ENCODE data around the gene ZFAND2B. TPM values are rescaled to one million over a fixed set of nuclear protein-coding genes. Genes with fewer than 3 reads are reported as not detected.

Gene ZFAND2B
- total and polyA plus RNA-seq, 9 donors: 14.3 to 45.6 (median 32.1) TPM

DNA sequence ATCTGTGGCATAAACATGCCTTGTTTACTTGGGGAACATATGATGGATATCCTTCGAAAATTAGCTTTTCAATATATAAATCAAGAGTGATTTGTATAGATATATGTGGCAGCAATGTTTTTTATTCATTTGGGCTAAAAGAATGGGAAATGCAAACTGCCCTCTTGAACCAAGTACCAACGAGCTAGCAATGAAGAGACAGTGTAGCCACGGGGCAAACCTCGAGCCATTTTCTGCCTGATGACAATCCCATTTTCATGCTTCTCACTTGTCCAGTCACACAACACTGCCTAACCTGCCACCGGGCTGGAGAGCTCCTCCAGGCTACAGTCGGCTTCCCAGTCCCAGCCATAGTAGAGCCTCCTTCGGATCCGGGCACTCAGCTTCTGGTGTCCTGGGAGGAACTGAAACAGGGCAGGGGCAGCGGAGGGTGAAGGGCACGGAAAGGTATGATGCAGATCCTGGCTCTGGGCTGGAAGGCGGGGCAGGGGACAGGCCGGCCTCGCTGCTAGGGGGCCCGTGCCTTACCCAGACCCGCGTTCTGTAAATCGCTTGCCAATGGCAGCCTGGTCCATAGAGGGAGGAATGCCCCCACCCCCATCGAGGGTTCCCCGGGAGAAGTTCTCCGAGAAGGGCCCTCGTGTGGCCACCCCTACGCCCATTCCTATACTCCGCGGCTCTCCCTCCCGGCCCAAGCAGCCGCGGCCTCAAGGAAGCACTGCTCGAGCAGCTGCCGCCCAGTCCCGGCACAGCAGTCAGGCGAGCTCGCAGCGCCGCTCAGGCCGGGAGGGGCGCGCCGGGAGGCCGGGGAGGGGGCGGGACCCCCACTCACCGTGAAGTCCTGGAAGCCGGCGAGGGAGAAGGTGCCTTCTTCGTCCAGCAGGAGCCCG, 30.4 kb upstream of the ZFAND2B start:
- peak in 3 of 5 donors; percentile 61 to 74 (median 62) for DNase-seq
- Histone ChIP-seq H3K9me3 (no peaks in the 10 kb centered on the region), H3K27ac (peak overlapping the region; percentile 87 to 94), H3K4me1 (ENCODE audit: insufficient read depth) (peaks cover 11% of the 10 kb centered on the region), H3K27me3 (no peaks in the 10 kb centered on the region), H3K4me3 (peak overlapping the region; percentile 97), H3K36me3 (no peaks in the 10 kb centered on the region)
- WGBS, 3 donors: 3 to 4% (median 4%) methylated on average over 39 to 45 of the region's 45 CpGs
- intact Hi-C loops (cut with DNase I): loop anchor here in 2 of 4 donors (2.0 to 10.0 kb wide), 5 partner anchors 15 to 1161 kb away; partner anchors contain the start of genes ABCB6 (in 1 of the 2), ANKZF1 (in 1 of the 2), ATG9A (in 1 of the 2) and NHEJ1 (in 1 of the 2)
- TF ChIP-seq EP300 (IDR thresholded peaks at IDR 0.05) (no peak), POLR2A (IDR thresholded peaks at IDR 0.05) (no peak)
- TF ChIP-seq, protein P1, sequence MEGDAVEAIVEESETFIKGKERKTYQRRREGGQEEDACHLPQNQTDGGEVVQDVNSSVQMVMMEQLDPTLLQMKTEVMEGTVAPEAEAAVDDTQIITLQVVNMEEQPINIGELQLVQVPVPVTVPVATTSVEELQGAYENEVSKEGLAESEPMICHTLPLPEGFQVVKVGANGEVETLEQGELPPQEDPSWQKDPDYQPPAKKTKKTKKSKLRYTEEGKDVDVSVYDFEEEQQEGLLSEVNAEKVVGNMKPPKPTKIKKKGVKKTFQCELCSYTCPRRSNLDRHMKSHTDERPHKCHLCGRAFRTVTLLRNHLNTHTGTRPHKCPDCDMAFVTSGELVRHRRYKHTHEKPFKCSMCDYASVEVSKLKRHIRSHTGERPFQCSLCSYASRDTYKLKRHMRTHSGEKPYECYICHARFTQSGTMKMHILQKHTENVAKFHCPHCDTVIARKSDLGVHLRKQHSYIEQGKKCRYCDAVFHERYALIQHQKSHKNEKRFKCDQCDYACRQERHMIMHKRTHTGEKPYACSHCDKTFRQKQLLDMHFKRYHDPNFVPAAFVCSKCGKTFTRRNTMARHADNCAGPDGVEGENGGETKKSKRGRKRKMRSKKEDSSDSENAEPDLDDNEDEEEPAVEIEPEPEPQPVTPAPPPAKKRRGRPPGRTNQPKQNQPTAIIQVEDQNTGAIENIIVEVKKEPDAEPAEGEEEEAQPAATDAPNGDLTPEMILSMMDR (IDR thresholded peaks at IDR 0.05): no peak

GRCh38 chr2:219176818-219177551, 29.6 kb upstream of the ZFAND2B start, which contains the start of gene CNPPD1:
Gene CNPPD1 (minus strand): TSS chr2:219176925. CDS start chr2:219176828, 97 bp downstream.
- TF ChIP-seq POLR2A (IDR thresholded peaks at IDR 0.05): peak; percentile 99
- TF ChIP-seq EP300 (IDR thresholded peaks at IDR 0.05): no peak
- Histone ChIP-seq H3K27me3 (no peaks in the 10 kb centered on the region), H3K4me3 (peak within 1 kb of the TSS; percentile 97), H3K9me3 (no peaks in the 10 kb centered on the region), H3K36me3 (no peaks in the 10 kb centered on the region), H3K4me1 (ENCODE audit: insufficient read depth) (peaks cover 8% of the 10 kb centered on the region), H3K27ac (peak within 1 kb of the TSS; percentile 87 to 94)
- WGBS, 3 donors: 0 to 1% (median 1%) methylated on average over 42 to 69 of the region's 69 CpGs
- peak; percentile 89 to 92 (median 91) for DNase-seq
- intact Hi-C loops (cut with DNase I): loop anchor here in 2 of 4 donors (2.0 to 10.0 kb wide), 5 partner anchors 16 to 1162 kb away; partner anchors contain the start of genes ABCB6 (in 1 of the 2), ANKZF1 (in 1 of the 2), ATG9A (in 1 of the 2) and NHEJ1 (in 1 of the 2)

DNA sequence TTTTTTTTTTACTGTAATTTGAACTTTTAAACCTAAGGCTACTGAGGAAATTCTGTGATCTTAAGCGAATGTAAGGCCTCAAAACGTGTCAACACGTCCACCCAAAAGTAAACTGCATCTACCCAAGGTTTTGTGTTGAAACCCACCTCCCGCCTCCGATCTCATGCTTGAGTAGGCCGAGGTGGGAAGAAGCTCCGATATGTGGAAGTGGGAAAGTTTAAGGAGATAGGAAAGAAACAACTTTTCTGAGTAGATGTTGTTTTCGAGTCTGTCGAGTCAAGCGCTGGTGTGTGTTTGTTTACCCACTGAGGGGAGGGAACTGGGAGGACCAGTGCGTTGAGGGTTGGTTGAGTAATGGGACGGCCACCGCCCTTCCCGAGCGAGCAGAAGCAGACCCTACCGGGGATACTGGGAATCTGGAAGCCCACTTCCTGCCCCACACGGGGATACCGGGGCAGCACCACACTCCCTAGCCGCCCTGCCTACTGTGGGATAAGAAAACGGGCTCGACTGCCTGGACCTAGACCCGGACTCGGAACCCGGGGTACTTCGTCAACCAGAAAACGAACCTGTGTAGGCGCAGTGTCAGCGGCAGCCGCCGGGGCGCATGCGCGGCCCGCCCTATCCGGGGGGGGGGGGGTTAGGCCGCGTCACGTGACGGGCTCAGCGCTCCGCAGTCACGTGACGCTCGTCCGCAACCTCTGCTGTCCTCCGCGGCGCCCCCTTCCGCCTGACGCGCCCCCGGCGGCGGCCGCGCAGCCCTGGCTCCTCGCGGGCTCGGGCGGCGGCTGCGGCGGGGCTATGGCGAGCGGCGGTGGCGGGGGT, 28.8 kb upstream of the ZFAND2B start, which contains the start of gene RETREG2:
Gene RETREG2 (plus strand): TSS at position 724 of the 825 bp plus-strand sequence. CDS start 78 bp downstream, at position 802.
- Histone ChIP-seq H3K4me3 (peak within 1 kb of the TSS; percentile 97), H3K36me3 (no peaks in the 10 kb centered on the region), H3K27me3 (no peaks in the 10 kb centered on the region), H3K9me3 (no peaks in the 10 kb centered on the region), H3K27ac (peak within 1 kb of the TSS; percentile 87 to 94), H3K4me1 (ENCODE audit: insufficient read depth) (peaks cover 8% of the 10 kb centered on the region)
- TF ChIP-seq POLR2A (IDR thresholded peaks at IDR 0.05) (peak; percentile 99), EP300 (IDR thresholded peaks at IDR 0.05) (no peak)
- TF ChIP-seq, protein P1 (IDR thresholded peaks at IDR 0.05): peak in 2 of 3 donors; percentile 46 to 70
- WGBS, 3 donors: 0% methylated on average over 45 to 67 of the region's 67 CpGs
- peak; percentile 88 to 91 (median 89) for DNase-seq
- intact Hi-C loops (cut with DNase I): loop anchor here in 2 of 4 donors (2.0 to 10.0 kb wide), 5 partner anchors 17 to 1163 kb away; partner anchors contain the start of genes ABCB6 (in 1 of the 2), ANKZF1 (in 1 of the 2), ATG9A (in 1 of the 2) and NHEJ1 (in 1 of the 2)
